CD4-positive, alpha-beta T cell treated with Interleukin-1 beta for 1 hour (primary cell): Measurements from ENCODE around the gene NRXN2.

Experiments
- DNase-seq, 2 donors: peaks; one replicate each; pipeline ENCODE4 v3.0.0-alpha.2; 2020 to 2022

NRXN2 gene

GRCh38 chr11:64560941-64561340 is 162.1 kb downstream of the NRXN2 start:
- no peak for DNase-seq

- no peak for DNase-seq
Measured at GRCh38 chr11:64560139-64560771, 162.7 kb downstream of the NRXN2 start.

- no peak for DNase-seq
Measured at GRCh38 chr11:64559351-64560138, 163.5 kb downstream of the NRXN2 start.

GRCh38 chr11:64558869-64559268 is 164.1 kb downstream of the NRXN2 start:
- DNase-seq = no peak

GRCh38 chr11:64558065-64558745 is 164.8 kb downstream of the NRXN2 start:
- DNase-seq = no peak

- DNase-seq = no peak
Measured at GRCh38 chr11:64556721-64557250, 166.2 kb downstream of the NRXN2 start.
